Astrocyte (in vitro differentiated cells and primary cell): ENCODE results near the gene THOC6. TPM values are rescaled to one million over a fixed set of nuclear protein-coding genes. Genes with fewer than 3 reads are reported as not detected.

Source experiments
- DNase-seq: peaks from one replicate; pipeline ENCODE4 v3.0.0-alpha.2; 2010; ENCODE audit warnings: low read depth
- FAIRE-seq: peaks from 2 replicates; lab custom pipeline; 2011; peaks lifted over from hg19 to GRCh38; lab: Jason Lieb, UNC
- H2AFZ ChIP-seq: 2 replicates; pipeline ENCODE4 v1.6.0; 2012; ENCODE audit warnings: low read depth, low read length, inconsistent platforms
- H3K27ac ChIP-seq: 2 replicates; pipeline ENCODE4 v1.5.1; 2011; ENCODE audit warnings: low read depth, low read length, inconsistent platforms
- H3K27me3 ChIP-seq: 2 replicates; pipeline ENCODE4 v1.6.0; 2011; ENCODE audit warnings: low read length, inconsistent platforms; ENCODE audit not compliant: insufficient read depth
- H3K36me3 ChIP-seq: 2 replicates; pipeline ENCODE4 v1.5.1; 2011; ENCODE audit warnings: low read length, inconsistent platforms; ENCODE audit not compliant: insufficient read depth
- H3K4me1 ChIP-seq: 2 replicates; pipeline ENCODE4 v1.5.1; 2011; ENCODE audit warnings: low read length, inconsistent platforms; ENCODE audit not compliant: insufficient read depth
- H3K4me2 ChIP-seq: 2 replicates; pipeline ENCODE4 v1.6.0; 2012; ENCODE audit warnings: low read length, inconsistent platforms
- H3K4me3 ChIP-seq: 2 replicates; pipeline ENCODE4 v1.5.1; 2011; ENCODE audit warnings: low read depth, mild to moderate bottlenecking, low read length, inconsistent platforms; ENCODE audit not compliant: insufficient read depth
- H3K79me2 ChIP-seq: 2 replicates; pipeline ENCODE4 v1.6.0; 2012; ENCODE audit warnings: mild to moderate bottlenecking, low read length, inconsistent platforms; ENCODE audit not compliant: insufficient read depth
- H3K9ac ChIP-seq: 2 replicates; pipeline ENCODE4 v1.6.0; 2012; ENCODE audit warnings: mild to moderate bottlenecking, low read length, inconsistent platforms
- H3K9me3 ChIP-seq: 2 replicates; pipeline ENCODE4 v1.5.1; 2012; ENCODE audit warnings: low read depth, mild to moderate bottlenecking, low read length, inconsistent platforms; ENCODE audit not compliant: insufficient read depth
- H4K20me1 ChIP-seq: 2 replicates; pipeline ENCODE4 v1.6.0; 2012; ENCODE audit warnings: low read length, inconsistent platforms; ENCODE audit not compliant: insufficient read depth
- H3K27ac Mint-ChIP-seq: one replicate; pipeline ENCODE4 v1.8.0; 2021; ENCODE audit warnings: mild to moderate bottlenecking, mixed read lengths; ENCODE audit not compliant: unreplicated experiment
- H3K27me3 Mint-ChIP-seq: one replicate; pipeline ENCODE4 v1.8.0; 2021; ENCODE audit warnings: low read depth, mixed read lengths; ENCODE audit not compliant: unreplicated experiment
- H3K36me3 Mint-ChIP-seq: one replicate; pipeline ENCODE4 v1.8.0; 2021; ENCODE audit warnings: low read depth, mixed read lengths; ENCODE audit not compliant: unreplicated experiment
- H3K4me1 Mint-ChIP-seq: one replicate; pipeline ENCODE4 v1.8.0; 2021; ENCODE audit warnings: low read depth, mixed read lengths; ENCODE audit not compliant: unreplicated experiment
- H3K4me3 Mint-ChIP-seq: one replicate; pipeline ENCODE4 v1.8.0; 2021; ENCODE audit warnings: mild to moderate bottlenecking, moderate library complexity, mixed read lengths; ENCODE audit not compliant: unreplicated experiment
- H3K9me3 Mint-ChIP-seq: one replicate; pipeline ENCODE4 v1.8.0; 2021; ENCODE audit warnings: mild to moderate bottlenecking, mixed read lengths; ENCODE audit not compliant: unreplicated experiment
- EZH2 ChIP-seq: IDR thresholded peaks from 2 replicates; pipeline ENCODE4 v1.6.1; 2012; ENCODE audit warnings: mild to moderate bottlenecking, low read length, inconsistent platforms; ENCODE audit not compliant: insufficient read depth
- total RNA-seq: library from RNA; stranded (reverse); gene quantifications from 2 replicates; pipeline ENCODE4 v1.2.1, GENCODE V29; 2021
- TF ChIP-seq, protein P1 (sequence below): IDR thresholded peaks from 2 replicates; pipeline ENCODE4 v1.5.1; 2011; ENCODE audit warnings: low read depth, mild to moderate bottlenecking, inconsistent platforms, low read length, moderate library complexity; ENCODE audit not compliant: insufficient read depth

Gene THOC6
- total RNA-seq, 1 donor from 2014 or later, result 22.3 TPM

DNA sequence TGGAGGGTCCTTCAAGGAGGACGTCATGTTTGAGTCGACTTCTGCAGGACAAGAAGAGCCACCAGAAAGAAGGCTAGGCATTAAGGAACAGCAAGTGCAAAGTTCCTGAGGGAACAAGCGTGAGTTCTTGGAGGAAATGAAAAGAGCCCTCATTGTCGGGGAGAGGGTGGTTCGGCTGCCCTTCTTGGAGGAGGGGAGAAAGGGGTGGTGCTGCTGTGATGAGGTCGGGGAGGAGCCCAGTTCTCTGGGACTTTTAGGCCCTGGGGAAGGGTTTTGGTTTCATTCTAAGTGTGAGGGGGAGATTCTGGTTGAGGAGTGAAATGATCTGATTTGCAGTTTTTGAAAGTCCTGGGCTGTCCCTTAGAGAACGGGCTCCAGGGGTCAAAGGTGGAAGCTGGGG is 8.8 kb downstream of the THOC6 start:
- peaks cover 66% of the 10 kb centered on the region for H3K27me3 ChIP-seq
- H3K4me2 ChIP-seq, result no peak overlapping the region
- FAIRE-seq (no peak), DNase-seq (no peak)
- H3K79me2 ChIP-seq, result no peaks in the 10 kb centered on the region
- H2AFZ ChIP-seq, result no peak overlapping the region
- peaks cover 14% of the 10 kb centered on the region for H4K20me1 ChIP-seq
- peaks cover 3% of the 10 kb centered on the region for H3K9me3 Mint-ChIP-seq
- no peak overlapping the region for H3K27ac ChIP-seq
- H3K9ac ChIP-seq, result no peak overlapping the region
- H3K4me3 Mint-ChIP-seq, result no peak overlapping the region
- no peak overlapping the region for H3K27ac Mint-ChIP-seq
- peaks cover 11% of the 10 kb centered on the region for H3K4me1 ChIP-seq
- no peaks in the 10 kb centered on the region for H3K36me3 ChIP-seq
- H3K9me3 ChIP-seq, result peaks cover 3% of the 10 kb centered on the region
- peaks cover 4% of the 10 kb centered on the region for H3K36me3 Mint-ChIP-seq
- no peak for TF ChIP-seq EZH2
- TF ChIP-seq, protein P1, sequence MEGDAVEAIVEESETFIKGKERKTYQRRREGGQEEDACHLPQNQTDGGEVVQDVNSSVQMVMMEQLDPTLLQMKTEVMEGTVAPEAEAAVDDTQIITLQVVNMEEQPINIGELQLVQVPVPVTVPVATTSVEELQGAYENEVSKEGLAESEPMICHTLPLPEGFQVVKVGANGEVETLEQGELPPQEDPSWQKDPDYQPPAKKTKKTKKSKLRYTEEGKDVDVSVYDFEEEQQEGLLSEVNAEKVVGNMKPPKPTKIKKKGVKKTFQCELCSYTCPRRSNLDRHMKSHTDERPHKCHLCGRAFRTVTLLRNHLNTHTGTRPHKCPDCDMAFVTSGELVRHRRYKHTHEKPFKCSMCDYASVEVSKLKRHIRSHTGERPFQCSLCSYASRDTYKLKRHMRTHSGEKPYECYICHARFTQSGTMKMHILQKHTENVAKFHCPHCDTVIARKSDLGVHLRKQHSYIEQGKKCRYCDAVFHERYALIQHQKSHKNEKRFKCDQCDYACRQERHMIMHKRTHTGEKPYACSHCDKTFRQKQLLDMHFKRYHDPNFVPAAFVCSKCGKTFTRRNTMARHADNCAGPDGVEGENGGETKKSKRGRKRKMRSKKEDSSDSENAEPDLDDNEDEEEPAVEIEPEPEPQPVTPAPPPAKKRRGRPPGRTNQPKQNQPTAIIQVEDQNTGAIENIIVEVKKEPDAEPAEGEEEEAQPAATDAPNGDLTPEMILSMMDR, result no peak
- no peaks in the 10 kb centered on the region for H3K4me1 Mint-ChIP-seq
- peaks cover 27% of the 10 kb centered on the region for H3K27me3 Mint-ChIP-seq
- H3K4me3 ChIP-seq, result no peak overlapping the region

DNA sequence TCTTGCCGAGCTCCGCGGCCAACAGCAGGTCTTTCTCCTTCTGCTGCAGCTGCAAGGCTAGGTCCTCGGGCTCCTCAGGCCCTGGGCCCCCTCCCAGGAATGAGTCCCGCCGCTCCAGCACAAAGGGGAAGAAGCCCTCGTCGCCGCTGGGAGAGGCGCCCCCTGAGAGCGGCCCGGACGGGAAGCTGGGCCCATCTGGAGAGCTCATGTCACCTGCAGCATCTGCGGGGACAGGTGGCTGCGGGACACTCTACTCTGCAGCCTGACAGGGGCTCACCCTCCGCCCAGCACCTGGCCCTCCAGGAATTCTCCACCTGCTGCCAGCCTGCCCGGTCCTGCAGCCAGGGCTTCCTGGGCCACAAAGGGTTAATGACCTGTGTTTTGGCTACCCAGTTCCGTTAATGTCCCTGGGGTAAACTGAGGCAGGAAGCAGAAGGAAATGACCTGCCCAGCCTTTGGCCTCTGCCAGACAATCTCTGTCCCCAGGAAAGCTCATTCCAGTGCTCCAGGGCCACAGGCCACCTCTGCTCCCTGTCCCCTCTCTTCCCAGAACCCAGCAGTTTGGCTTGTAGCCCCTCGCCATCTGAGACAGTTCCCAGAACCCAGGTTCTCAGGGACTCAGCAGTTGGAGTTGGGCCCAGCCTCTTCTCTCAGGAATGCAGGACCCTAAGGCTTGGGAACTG is 11.6 kb downstream of the THOC6 start:
- FAIRE-seq (no peak), DNase-seq (no peak)
- Mint-ChIP-seq H3K9me3 (peaks cover 3% of the 10 kb centered on the region), H3K4me1 (no peaks in the 10 kb centered on the region), H3K36me3 (no peaks in the 10 kb centered on the region), H3K4me3 (no peak overlapping the region), H3K27ac (no peak overlapping the region), H3K27me3 (peaks cover 42% of the 10 kb centered on the region)
- Histone ChIP-seq H3K79me2 (no peaks in the 10 kb centered on the region), H3K4me2 (no peak overlapping the region), H4K20me1 (no peaks in the 10 kb centered on the region), H3K27me3 (peaks cover 71% of the 10 kb centered on the region), H3K9ac (no peak overlapping the region), H3K36me3 (no peaks in the 10 kb centered on the region), H2AFZ (no peak overlapping the region), H3K4me1 (no peaks in the 10 kb centered on the region), H3K27ac (no peak overlapping the region), H3K4me3 (no peak overlapping the region), H3K9me3 (no peaks in the 10 kb centered on the region)
- no peak for TF ChIP-seq EZH2
- TF ChIP-seq, protein P1, result no peak
